Gastroesophageal sphincter (tissue), 4 donors: Measurements from ENCODE around the gene YBX1. TPM values are rescaled to one million over a fixed set of nuclear protein-coding genes. Genes with fewer than 3 reads are reported as not detected.
"Not testable (repeated sequence)": the region's sequence is repeated elsewhere in the genome, so short reads cannot be mapped to it uniquely, and the experiment has no call there.

ENCODE experiments used
- ATAC-seq: fragments of 150-250 bp; one replicate; pipeline ENCODE4 v1.9.1; 2016; ENCODE audit warnings: mild to moderate bottlenecking, moderate library complexity
- H3K27ac ChIP-seq, 4 donors: fragments of 200-600 bp; sonication (generic) in 3 of 4; 1 replicate in 3 of 4; 2 replicates in 1 of 4; pipeline ENCODE4 v1.5.1; 2016 to 2019
- H3K27me3 ChIP-seq: fragments of 200-600 bp; sonication (generic); one replicate; pipeline ENCODE4 v1.5.1; 2019
- H3K36me3 ChIP-seq, 2 donors: fragments of 200-600 bp; sonication (generic); one replicate each; pipeline ENCODE4 v1.5.1; 2019; ENCODE audit warnings: control low read depth in 1 of 2
- H3K4me1 ChIP-seq, 3 donors: fragments of 200-600 bp; sonication (generic); 1 replicate in 2 of 3; 2 replicates in 1 of 3; pipeline ENCODE4 v1.5.1; 2016 to 2019; ENCODE audit warnings: control low read depth in 2 of 3
- H3K4me3 ChIP-seq, 2 donors: fragments of 200-600 bp; sonication (generic); one replicate each; pipeline ENCODE4 v1.5.1; 2019; ENCODE audit warnings: mild to moderate bottlenecking in 1 of 2, moderate library complexity in 1 of 2
- H3K9me3 ChIP-seq, 3 donors: fragments of 200-600 bp; sonication (generic); one replicate each; pipeline ENCODE4 v1.5.1; 2017 to 2019; ENCODE audit warnings: control low read depth in 2 of 3
- CTCF ChIP-seq, 4 experiments: fragments of 200-600 bp in 2 of 4; fragments of 450-650 bp in 2 of 4; sonication (generic) in 1 of 4; IDR thresholded peaks; one replicate each; pipeline ENCODE4 v1.5.1; 2017 to 2019; ENCODE audit warnings: antibody characterized with exemption in 4 of 4, mild to moderate bottlenecking in 2 of 4, moderate library complexity in 2 of 4
- EP300 ChIP-seq: sonication (generic); formaldehyde crosslinking; IDR thresholded peaks from one replicate; pipeline ENCODE4 v1.6.1; 2017; ENCODE audit warnings: antibody characterized with exemption, mild to moderate bottlenecking
- POLR2A ChIP-seq, 2 donors: fragments of 450-650 bp; IDR thresholded peaks; one replicate each; pipeline ENCODE4 v1.6.1; 2017; ENCODE audit warnings: antibody characterized with exemption in 2 of 2, mild to moderate bottlenecking in 2 of 2, moderate library complexity in 1 of 2
- POLR2AphosphoS5 ChIP-seq: sonication (generic); formaldehyde crosslinking; IDR thresholded peaks from one replicate; pipeline ENCODE4 v1.6.1; 2017; ENCODE audit warnings: antibody characterized with exemption
- WGBS, 2 donors: methylation state at CpG; one replicate each; pipeline ENCODE4 v1.1.5; 2018; ENCODE audit warnings: low coverage in 1 of 2; 5-methylcytosine and 5-hydroxymethylcytosine counted together
- total RNA-seq, 4 donors: library from RNA; depleted of rRNA; stranded (reverse); fragments of >200 nt; gene quantifications; one replicate each; pipeline ENCODE4 v1.1.0, GENCODE V29; 2016

Gene YBX1
- total RNA-seq, 4 donors from 2014 or later: 625 to 985 (median 777) TPM

- no peak overlapping the region for H3K4me3 ChIP-seq
- peaks cover 4 to 41% (median 15%) of the 10 kb centered on the region in 3 donors for H3K4me1 ChIP-seq
- peaks cover 0 to 25% of the 10 kb centered on the region in 2 donors for H3K36me3 ChIP-seq
- no peaks in the 10 kb centered on the region for H3K27me3 ChIP-seq
- ATAC-seq: no peak
- no peak overlapping the region for H3K27ac ChIP-seq
- WGBS, 2 donors: 80 to 81% methylated on average over 1 to 8 of the region's 10 CpGs
- no peaks in the 10 kb centered on the region for H3K9me3 ChIP-seq
- no peak for TF ChIP-seq CTCF (IDR thresholded peaks at IDR 0.05)
- no peak for TF ChIP-seq POLR2AphosphoS5
- TF ChIP-seq POLR2A (IDR thresholded peaks at IDR 0.05): no peak
- TF ChIP-seq EP300: no peak
These were observed 2.7 kb upstream of the YBX1 start for GRCh38 chr1:42679364-42679983.

- no peak for TF ChIP-seq POLR2A (IDR thresholded peaks at IDR 0.05)
- no peak for TF ChIP-seq EP300
- TF ChIP-seq POLR2AphosphoS5: no peak
- TF ChIP-seq CTCF (IDR thresholded peaks at IDR 0.05): no peak
- H3K9me3 ChIP-seq: no peaks in the 10 kb centered on the region
- peaks cover 0 to 24% of the 10 kb centered on the region in 2 donors for H3K36me3 ChIP-seq
- peaks cover 10 to 41% (median 19%) of the 10 kb centered on the region in 3 donors for H3K4me1 ChIP-seq
- H3K27me3 ChIP-seq: no peaks in the 10 kb centered on the region
- no peak for ATAC-seq
- no peak overlapping the region for H3K4me3 ChIP-seq
- H3K27ac ChIP-seq: no peak overlapping the region
- WGBS, 2 donors: 71 to 100% methylated on average over 1 to 2 of the region's 2 CpGs
These were observed 2.2 kb upstream of the YBX1 start for GRCh38 chr1:42680055-42680454.

GRCh38 chr1:42680921-42681683, 1.1 kb upstream of the YBX1 start:
- TF ChIP-seq CTCF (IDR thresholded peaks at IDR 0.05) (no peak), POLR2AphosphoS5 (no peak), EP300 (no peak), POLR2A (IDR thresholded peaks at IDR 0.05) (no peak)
- peak overlapping the region; percentile 94 to 99 for H3K4me3 ChIP-seq
- peaks cover 10 to 50% (median 29%) of the 10 kb centered on the region in 3 donors for H3K4me1 ChIP-seq
- 2 to 3% methylated on average over 16 to 18 of the region's 18 CpGs for WGBS, 2 donors
- no peaks in the 10 kb centered on the region for H3K9me3 ChIP-seq
- peak overlapping the region; percentile 60 to 98 (median 98) for H3K27ac ChIP-seq
- peaks cover 0 to 14% of the 10 kb centered on the region in 2 donors for H3K36me3 ChIP-seq
- ATAC-seq: no peak
- no peaks in the 10 kb centered on the region for H3K27me3 ChIP-seq

- not testable (repeated sequence) for H3K9me3 ChIP-seq, H3K36me3 ChIP-seq, H3K27me3 ChIP-seq
- WGBS, 2 donors: no CpG with 5 or more reads among the region's 33 CpGs
- H3K4me1 ChIP-seq: peaks cover 12 to 63% (median 37%) of the 10 kb centered on the region in 3 donors
- peak overlapping the region; percentile 94 to 99 for H3K4me3 ChIP-seq
- H3K27ac ChIP-seq: peak overlapping the region; percentile 91 to 98 (median 98)
- peak; percentile 34 for ATAC-seq
These were observed 193 bp downstream of the YBX1 start for GRCh38 chr1:42682484-42682738.

- WGBS, 2 donors: 0% methylated on average over 3 to 4 of the region's 103 CpGs
- ATAC-seq: peak; percentile 71
- Histone ChIP-seq H3K36me3 (peaks cover 0 to 4% of the 10 kb centered on the region in 2 donors), H3K4me3 (peak overlapping the region; percentile 94 to 99), H3K27ac (peak overlapping the region; percentile 91 to 98 (median 98)), H3K9me3 (no peaks in the 10 kb centered on the region), H3K27me3 (no peaks in the 10 kb centered on the region), H3K4me1 (peaks cover 12 to 68% (median 37%) of the 10 kb centered on the region in 3 donors)
- TF ChIP-seq CTCF (IDR thresholded peaks at IDR 0.05): no peak
- peak in 1 of 2 donors; percentile 18 for TF ChIP-seq POLR2A (IDR thresholded peaks at IDR 0.05)
- no peak for TF ChIP-seq EP300
- TF ChIP-seq POLR2AphosphoS5: peak; percentile 57
These were observed 717 bp downstream of the YBX1 start for GRCh38 chr1:42682739-42683531.
